ENCODE data around the gene GPR183.

The GPR183 gene

DNA sequence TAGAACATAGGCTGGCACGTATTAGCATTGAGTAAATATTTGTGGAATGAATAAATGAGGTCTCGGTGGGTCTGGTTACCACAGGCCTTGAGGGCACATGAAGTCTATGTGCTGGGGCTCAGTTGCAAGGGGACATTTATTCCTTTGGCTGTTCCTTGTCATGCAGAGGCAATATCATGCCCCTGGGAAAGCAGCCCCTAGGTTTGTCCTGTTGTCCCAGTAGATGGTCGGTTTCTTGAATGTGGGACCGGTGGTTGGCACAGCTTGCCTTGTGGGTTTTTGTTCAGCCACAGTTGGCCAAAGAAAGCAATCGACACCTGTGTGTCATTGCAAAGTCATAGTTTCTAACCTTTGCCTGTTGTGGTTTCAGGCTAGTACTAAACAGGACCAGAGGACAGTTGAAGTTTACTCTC is 24.7 kb upstream of the GPR183 start:
- no peak overlapping the region for H3K27ac ChIP-seq (ENCODE audit: extremely low read depth, low read depth, low read length)
- TF ChIP-seq ZNF544 (tag by site-specific recombination; IDR thresholded peaks at IDR 0.05) (no peak), ZNF548 (tag by site-specific recombination; IDR thresholded peaks at IDR 0.05) (no peak), FEZF1 (tag by site-specific recombination; IDR thresholded peaks at IDR 0.05) (no peak)
- H3K9me3 ChIP-seq (ENCODE audit: control insufficient read depth, insufficient read depth, low read depth, low read length) = no peaks in the 10 kb centered on the region
- ChIA-PET CTCF (interaction anchor here (0.6 kb wide), 1 partner anchor 225 kb away, joined by 3 read pairs; no protein-coding TSS in a partner anchor), POLR2A (no interaction called here)
- H3K4me3 ChIP-seq (ENCODE audit: low read depth, low read length) = no peak overlapping the region
- peaks cover 0 to 8% of the 10 kb centered on the region in 2 experiments; a peak in 1 of 3 replicates for H3K36me3 ChIP-seq (ENCODE audit: control insufficient read depth in 2 of 2, insufficient read depth in 1 of 2, low read length in 2 of 2)
- H3K4me1 ChIP-seq (ENCODE audit: control insufficient read depth, insufficient read depth, low read length) = no peaks in the 10 kb centered on the region

- H3K36me3 ChIP-seq (ENCODE audit: control insufficient read depth in 2 of 2, insufficient read depth in 1 of 2, low read length in 2 of 2) = peaks cover 0 to 8% of the 10 kb centered on the region in 2 experiments; a peak in 1 of 3 replicates
- no peak for TF ChIP-seq ZNF548 (tag by site-specific recombination; IDR thresholded peaks at IDR 0.05)
- no peak for TF ChIP-seq ZNF394 (tag by site-specific recombination; IDR thresholded peaks at IDR 0.05; ENCODE audit: borderline replicate concordance)
- TF ChIP-seq ZNF274 (IDR thresholded peaks at IDR 0.05; ENCODE audit: low read length) = no peak
- TF ChIP-seq ZNF274 (tag by site-specific recombination; IDR thresholded peaks at IDR 0.05; ENCODE audit: borderline replicate concordance) = no peak
- TF ChIP-seq ZNF133 (tag by site-specific recombination; IDR thresholded peaks at IDR 0.05) = no peak
- TF ChIP-seq PRDM6 (tag by site-specific recombination; IDR thresholded peaks at IDR 0.05) = no peak
- TF ChIP-seq REPIN1 (tag by site-specific recombination; IDR thresholded peaks at IDR 0.05; ENCODE audit: low read depth) = no peak
- TF ChIP-seq ZNF501 (tag by site-specific recombination; IDR thresholded peaks at IDR 0.05) = no peak
- TF ChIP-seq ZNF132 (tag by site-specific recombination; IDR thresholded peaks at IDR 0.05; ENCODE audit: borderline replicate concordance) = no peak
- no peak for TF ChIP-seq ZNF549 (tag by site-specific recombination; IDR thresholded peaks at IDR 0.05)
- TF ChIP-seq, protein P1, sequence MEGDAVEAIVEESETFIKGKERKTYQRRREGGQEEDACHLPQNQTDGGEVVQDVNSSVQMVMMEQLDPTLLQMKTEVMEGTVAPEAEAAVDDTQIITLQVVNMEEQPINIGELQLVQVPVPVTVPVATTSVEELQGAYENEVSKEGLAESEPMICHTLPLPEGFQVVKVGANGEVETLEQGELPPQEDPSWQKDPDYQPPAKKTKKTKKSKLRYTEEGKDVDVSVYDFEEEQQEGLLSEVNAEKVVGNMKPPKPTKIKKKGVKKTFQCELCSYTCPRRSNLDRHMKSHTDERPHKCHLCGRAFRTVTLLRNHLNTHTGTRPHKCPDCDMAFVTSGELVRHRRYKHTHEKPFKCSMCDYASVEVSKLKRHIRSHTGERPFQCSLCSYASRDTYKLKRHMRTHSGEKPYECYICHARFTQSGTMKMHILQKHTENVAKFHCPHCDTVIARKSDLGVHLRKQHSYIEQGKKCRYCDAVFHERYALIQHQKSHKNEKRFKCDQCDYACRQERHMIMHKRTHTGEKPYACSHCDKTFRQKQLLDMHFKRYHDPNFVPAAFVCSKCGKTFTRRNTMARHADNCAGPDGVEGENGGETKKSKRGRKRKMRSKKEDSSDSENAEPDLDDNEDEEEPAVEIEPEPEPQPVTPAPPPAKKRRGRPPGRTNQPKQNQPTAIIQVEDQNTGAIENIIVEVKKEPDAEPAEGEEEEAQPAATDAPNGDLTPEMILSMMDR (tag by site-specific recombination; IDR thresholded peaks at IDR 0.05) = no peak
- TF ChIP-seq ZFP69B (tag by site-specific recombination; IDR thresholded peaks at IDR 0.05) = no peak
- TF ChIP-seq ZNF544 (tag by site-specific recombination; IDR thresholded peaks at IDR 0.05) = no peak
- TF ChIP-seq ZNF561 (tag by site-specific recombination; IDR thresholded peaks at IDR 0.05; ENCODE audit: borderline replicate concordance) = no peak
- TF ChIP-seq ZNF335 (tag by site-specific recombination; conservative IDR thresholded peaks at IDR 0.05) = no peak
- no peak for TF ChIP-seq GFI1B (tag by site-specific recombination; IDR thresholded peaks at IDR 0.05)
- TF ChIP-seq MEIS1 (CRISPR knock-in tag; IDR thresholded peaks at IDR 0.05; ENCODE audit: borderline replicate concordance) = no peak
- TF ChIP-seq ZNF768 (tag by site-specific recombination; IDR thresholded peaks at IDR 0.05) = no peak
- no peak for TF ChIP-seq ZFP41 (tag by site-specific recombination; IDR thresholded peaks at IDR 0.05; ENCODE audit: borderline replicate concordance)
- no peak for TF ChIP-seq ELK4 (IDR thresholded peaks at IDR 0.05; ENCODE audit: borderline replicate concordance, low read depth, low read length)
- POLR2A ChIA-PET = no interaction called here
- H3K4me3 ChIP-seq (ENCODE audit: low read depth, low read length) = no peak overlapping the region
- no peak overlapping the region for H3K27ac ChIP-seq (ENCODE audit: extremely low read depth, low read depth, low read length)
- H3K9me3 ChIP-seq (ENCODE audit: control insufficient read depth, insufficient read depth, low read depth, low read length) = no peaks in the 10 kb centered on the region
- CTCF ChIA-PET = no interaction called here
- H3K4me1 ChIP-seq (ENCODE audit: control insufficient read depth, insufficient read depth, low read length) = no peaks in the 10 kb centered on the region
These were observed 23.7 kb upstream of the GPR183 start for GRCh38 chr13:99330942-99331341.
